Breast epithelium (tissue), 4 donors: ENCODE results near the gene TTLL6. TPM values are rescaled to one million over a fixed set of nuclear protein-coding genes. Genes with fewer than 3 reads are reported as not detected.

Source experiments
- DNase-seq, 2 donors: peaks; one replicate each; pipeline ENCODE4 v3.0.0-alpha.2; 2019; ENCODE audit warnings: low spot score in 2 of 2
- H3K27ac ChIP-seq, 2 donors: fragments of 200-600 bp; sonication (generic) in 1 of 2; one replicate each; pipeline ENCODE4 v1.5.1; 2016 to 2019; ENCODE audit warnings: mild to moderate bottlenecking in 1 of 2
- H3K27me3 ChIP-seq, 2 donors: fragments of 200-600 bp; sonication (generic) in 1 of 2; one replicate each; pipeline versions ENCODE4 v1.5.1 to v1.6.0; 2017 to 2019; ENCODE audit warnings: control low read depth in 1 of 2, mild to moderate bottlenecking in 1 of 2
- H3K36me3 ChIP-seq: fragments of 200-600 bp; one replicate; pipeline ENCODE4 v1.5.1; 2019
- H3K4me1 ChIP-seq, 2 donors: fragments of 200-600 bp; sonication (generic); one replicate each; pipeline ENCODE4 v1.5.1; 2016 to 2019; ENCODE audit warnings: control low read depth in 1 of 2
- H3K4me3 ChIP-seq, 3 donors: fragments of 200-600 bp; sonication (generic); 1 replicate in 2 of 3; 2 replicates in 1 of 3; pipeline ENCODE4 v1.5.1; 2016 to 2019; ENCODE audit warnings: mild to moderate bottlenecking in 3 of 3, moderate library complexity in 2 of 3
- H3K9me3 ChIP-seq, 2 donors: fragments of 200-600 bp; sonication (generic) in 1 of 2; one replicate each; pipeline ENCODE4 v1.5.1; 2016 to 2019; ENCODE audit warnings: control low read depth in 1 of 2
- CTCF ChIP-seq, 3 donors: fragments of 450-650 bp; IDR thresholded peaks; one replicate each; pipeline ENCODE4 v1.5.1; 2016 to 2017; ENCODE audit warnings: antibody characterized with exemption in 3 of 3, mild to moderate bottlenecking in 3 of 3, moderate library complexity in 3 of 3
- POLR2A ChIP-seq: fragments of 450-650 bp; IDR thresholded peaks from one replicate; pipeline ENCODE4 v1.6.1; 2016; ENCODE audit warnings: antibody characterized with exemption, mild to moderate bottlenecking, moderate library complexity
- POLR2AphosphoS5 ChIP-seq, 3 donors: sonication (generic); formaldehyde crosslinking; IDR thresholded peaks; one replicate each; pipeline ENCODE4 v1.6.1; 2017; ENCODE audit warnings: antibody characterized with exemption in 3 of 3
- intact Hi-C: fragments of 100-400 bp; cut with DNase I; formaldehyde crosslinking; loops from one replicate; pipeline ENCODE4 v1.15.1; 2023; ENCODE audit warnings: low total_unique reads
- total RNA-seq, 3 donors: library from RNA; depleted of rRNA; stranded (reverse); fragments of >200 nt; gene quantifications; one replicate each; pipeline ENCODE4 v1.1.0, GENCODE V29; 2016

Gene TTLL6
- total RNA-seq, 3 donors from 2014 or later = under 0.01 to 0.32 TPM; not detected in 1

- Histone ChIP-seq H3K4me3 (no peak overlapping the region), H3K4me1 (no peaks in the 10 kb centered on the region), H3K36me3 (no peaks in the 10 kb centered on the region), H3K27ac (no peak overlapping the region), H3K9me3 (no peaks in the 10 kb centered on the region), H3K27me3 (peaks cover 18 to 100% of the 10 kb centered on the region in 2 donors)
- TF ChIP-seq POLR2A (no peak), CTCF (IDR thresholded peaks at IDR 0.05) (no peak), POLR2AphosphoS5 (IDR thresholded peaks at IDR 0.05) (no peak)
- intact Hi-C loops = no loop called here
- DNase-seq = no peak
These were observed 90.1 kb downstream of the TTLL6 start for GRCh38 chr17:48726916-48727286.

- no peaks in the 10 kb centered on the region for H3K36me3 ChIP-seq
- DNase-seq = no peak
- peaks cover 18 to 100% of the 10 kb centered on the region in 2 donors for H3K27me3 ChIP-seq
- no peak overlapping the region for H3K4me3 ChIP-seq
- H3K9me3 ChIP-seq = no peaks in the 10 kb centered on the region
- TF ChIP-seq CTCF (IDR thresholded peaks at IDR 0.05) (no peak), POLR2A (no peak), POLR2AphosphoS5 (IDR thresholded peaks at IDR 0.05) (no peak)
- no peaks in the 10 kb centered on the region for H3K4me1 ChIP-seq
- no peak overlapping the region for H3K27ac ChIP-seq
- intact Hi-C loops = no loop called here
These were observed 90.7 kb downstream of the TTLL6 start for GRCh38 chr17:48726114-48726915.

GRCh38 chr17:48725288-48726064 is 91.6 kb downstream of the TTLL6 start:
- peaks cover 18 to 100% of the 10 kb centered on the region in 2 donors for H3K27me3 ChIP-seq
- no peaks in the 10 kb centered on the region for H3K36me3 ChIP-seq
- H3K27ac ChIP-seq = no peak overlapping the region
- no peak for TF ChIP-seq POLR2A
- TF ChIP-seq POLR2AphosphoS5 (IDR thresholded peaks at IDR 0.05) = no peak
- no peak for TF ChIP-seq CTCF (IDR thresholded peaks at IDR 0.05)
- peak overlapping the region in 1 of 3 donors; percentile 50 for H3K4me3 ChIP-seq
- no peaks in the 10 kb centered on the region for H3K4me1 ChIP-seq
- intact Hi-C loops = no loop called here
- no peak for DNase-seq
- no peaks in the 10 kb centered on the region for H3K9me3 ChIP-seq

- no peak overlapping the region for H3K27ac ChIP-seq
- H3K9me3 ChIP-seq = no peaks in the 10 kb centered on the region
- peak overlapping the region in 1 of 3 donors; percentile 50 for H3K4me3 ChIP-seq
- H3K27me3 ChIP-seq = peaks cover 17 to 100% of the 10 kb centered on the region in 2 donors
- intact Hi-C loops = no loop called here
- H3K4me1 ChIP-seq = no peaks in the 10 kb centered on the region
- TF ChIP-seq POLR2A (no peak), POLR2AphosphoS5 (IDR thresholded peaks at IDR 0.05) (no peak), CTCF (IDR thresholded peaks at IDR 0.05) (no peak)
- DNase-seq = no peak
- H3K36me3 ChIP-seq = no peaks in the 10 kb centered on the region
These were observed 92.1 kb downstream of the TTLL6 start for GRCh38 chr17:48725004-48725287.
